GM19025 (cell line): Measurements from ENCODE around the gene EVC2.

Experiments
- ATAC-seq: cut with Tn5 transposase; IDR thresholded peaks from one replicate; pipeline ENCODE4 v1.9.1; 2021; ENCODE audit warnings: mild to moderate bottlenecking, low read depth, moderate library complexity; ENCODE audit not compliant: unreplicated experiment

The EVC2 gene

GRCh38 chr4:5712931-5713330 is 4.6 kb upstream of the EVC2 start:
- ATAC-seq, result no peak

- ATAC-seq, result no peak
Measured at GRCh38 chr4:5712517-5712916, 4.2 kb upstream of the EVC2 start.

GRCh38 chr4:5711479-5712184 is 3.3 kb upstream of the EVC2 start:
- no peak for ATAC-seq

- ATAC-seq, result no peak
Measured at GRCh38 chr4:5710961-5711478, 2.7 kb upstream of the EVC2 start, which contains the start of gene EVC. Gene EVC, plus strand, starts transcription at chr4:5711201. Its CDS starts 180 bp downstream, at chr4:5711381.

DNA sequence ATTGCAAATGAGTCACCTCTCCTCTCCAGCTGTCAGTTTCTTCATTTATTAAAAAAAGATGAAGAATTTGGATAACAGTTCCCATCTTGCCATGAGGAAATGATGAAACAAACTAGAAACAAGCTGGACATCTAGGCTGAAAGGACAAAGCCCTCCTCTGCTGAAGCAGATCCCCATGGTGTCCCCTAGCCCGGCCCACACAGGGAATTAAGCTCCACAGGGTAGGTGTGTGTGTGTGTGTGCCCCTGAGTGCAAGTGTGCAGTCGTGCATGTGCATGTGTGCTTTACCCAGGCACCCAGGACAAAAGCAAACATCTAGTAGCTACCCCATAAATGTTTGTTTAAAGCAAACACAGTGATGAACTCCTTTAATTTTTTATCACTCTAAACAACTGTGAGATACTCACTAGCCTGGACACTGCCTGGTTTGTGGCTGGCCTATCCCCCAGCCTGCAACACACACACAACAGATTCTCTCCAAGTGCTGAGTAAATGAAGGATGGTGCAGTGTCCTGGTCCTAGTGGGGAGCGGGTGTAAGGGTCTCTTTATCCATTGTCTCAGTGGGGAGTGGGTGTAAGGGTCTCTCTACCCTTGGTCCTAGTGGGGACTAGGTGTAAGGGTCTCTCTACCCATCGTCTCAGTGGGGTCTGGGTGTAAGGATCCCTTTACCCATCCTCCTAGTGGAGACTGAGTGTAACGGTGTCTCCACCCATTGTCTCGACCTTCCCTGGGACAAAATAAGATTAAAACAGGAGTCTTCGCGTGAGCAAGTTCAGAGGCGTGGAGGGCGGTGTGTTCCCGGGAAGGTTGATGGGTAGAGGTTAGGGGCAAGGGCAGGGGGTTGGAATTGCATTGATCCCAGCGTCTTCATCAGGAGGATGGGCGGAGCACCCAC is 2.0 kb upstream of the EVC2 start:
- ATAC-seq, result no peak

- no peak for ATAC-seq
Measured at GRCh38 chr4:5709207-5709575, 832 bp upstream of the EVC2 start.

DNA sequence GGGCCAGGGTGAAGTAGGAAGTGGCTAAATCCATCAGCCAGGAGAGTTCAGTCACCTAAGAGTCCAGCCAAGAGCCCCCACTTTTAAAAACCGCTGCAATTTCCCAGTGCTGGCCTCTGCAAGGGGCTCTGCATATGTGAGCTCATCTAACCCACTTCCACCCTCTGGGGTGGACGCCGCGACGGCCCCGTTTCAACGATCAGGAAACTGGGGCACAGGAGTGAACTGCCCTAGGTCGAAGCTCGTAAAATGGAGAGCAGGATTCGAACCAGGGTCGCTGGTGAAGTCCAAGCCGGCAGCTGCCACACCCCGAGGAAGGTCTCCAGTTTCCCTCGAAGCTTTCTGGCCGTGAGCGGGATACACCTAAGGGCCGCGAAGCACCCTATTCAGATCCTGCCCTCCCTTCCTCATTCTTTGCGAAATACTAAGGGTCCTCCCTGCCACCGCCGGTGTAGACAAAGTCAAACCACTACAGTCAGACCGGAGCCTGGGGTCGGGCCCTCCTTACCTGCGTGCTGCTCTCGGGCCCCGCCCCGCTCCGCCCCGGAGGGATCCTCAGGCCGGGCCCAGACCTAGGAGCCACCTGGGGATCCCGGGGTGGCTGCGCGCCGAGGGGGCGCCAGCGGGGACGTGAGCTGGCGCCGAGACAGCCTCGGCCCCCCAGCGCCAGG is 446 bp downstream of the EVC2 start:
- no peak for ATAC-seq

DNA sequence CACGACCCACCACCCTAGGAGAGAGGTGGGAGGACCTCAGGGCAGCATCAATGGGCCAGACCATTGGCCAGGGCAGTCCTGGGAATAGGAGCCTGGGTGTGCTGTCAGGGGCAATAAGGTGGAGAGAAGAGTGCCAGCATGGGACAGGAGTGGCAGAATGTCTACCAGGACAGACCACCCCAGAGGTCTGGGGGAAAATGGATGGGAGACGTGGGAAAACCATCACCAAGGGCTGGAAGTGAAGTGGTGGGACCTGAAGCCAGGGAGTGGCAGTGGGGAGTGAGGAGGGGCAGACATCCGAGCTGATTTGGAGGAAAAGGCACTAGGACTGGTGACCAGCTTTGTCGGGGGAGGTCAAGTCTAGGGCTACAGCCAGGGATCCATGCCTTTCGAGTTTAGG is 993 bp downstream of the EVC2 start:
- ATAC-seq, result no peak

DNA sequence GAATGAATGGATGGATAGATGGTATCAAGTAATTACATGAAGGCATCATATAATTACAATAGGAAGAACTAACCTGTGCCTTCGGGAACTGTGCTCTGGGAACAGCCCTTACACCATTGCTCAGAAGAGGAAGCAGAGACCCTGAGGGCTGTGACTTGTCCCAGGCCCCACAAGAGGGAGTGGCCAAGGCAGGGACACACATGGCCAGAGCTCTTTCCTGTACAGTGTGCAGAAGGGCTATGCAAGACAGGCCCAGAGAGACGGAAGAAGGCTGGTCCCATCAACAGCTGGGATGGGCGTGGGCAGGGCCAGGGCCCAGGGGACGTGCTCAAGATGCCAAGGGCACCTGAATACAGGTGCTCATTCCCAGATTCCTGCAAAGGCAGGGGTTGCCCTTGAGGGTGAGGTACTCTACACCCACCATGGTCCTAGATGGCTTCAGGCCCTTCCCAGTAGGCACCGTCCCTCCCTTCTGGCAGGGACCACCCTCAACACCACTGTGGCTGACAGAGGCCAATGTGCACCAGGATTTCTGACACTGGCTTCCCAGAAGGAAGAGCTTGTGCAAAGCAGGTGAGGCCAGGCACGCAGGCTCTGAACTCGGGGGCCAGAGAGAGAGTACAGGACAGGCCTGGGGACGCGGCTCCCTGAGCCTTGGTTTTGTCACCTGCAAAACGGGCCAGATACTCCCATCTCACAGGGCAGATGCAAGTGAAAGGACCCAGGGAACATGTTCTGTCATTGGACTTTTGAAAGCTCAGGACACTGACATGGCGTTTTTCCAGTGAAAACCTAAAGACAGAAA is 1.7 kb downstream of the EVC2 start:
- no peak for ATAC-seq

DNA sequence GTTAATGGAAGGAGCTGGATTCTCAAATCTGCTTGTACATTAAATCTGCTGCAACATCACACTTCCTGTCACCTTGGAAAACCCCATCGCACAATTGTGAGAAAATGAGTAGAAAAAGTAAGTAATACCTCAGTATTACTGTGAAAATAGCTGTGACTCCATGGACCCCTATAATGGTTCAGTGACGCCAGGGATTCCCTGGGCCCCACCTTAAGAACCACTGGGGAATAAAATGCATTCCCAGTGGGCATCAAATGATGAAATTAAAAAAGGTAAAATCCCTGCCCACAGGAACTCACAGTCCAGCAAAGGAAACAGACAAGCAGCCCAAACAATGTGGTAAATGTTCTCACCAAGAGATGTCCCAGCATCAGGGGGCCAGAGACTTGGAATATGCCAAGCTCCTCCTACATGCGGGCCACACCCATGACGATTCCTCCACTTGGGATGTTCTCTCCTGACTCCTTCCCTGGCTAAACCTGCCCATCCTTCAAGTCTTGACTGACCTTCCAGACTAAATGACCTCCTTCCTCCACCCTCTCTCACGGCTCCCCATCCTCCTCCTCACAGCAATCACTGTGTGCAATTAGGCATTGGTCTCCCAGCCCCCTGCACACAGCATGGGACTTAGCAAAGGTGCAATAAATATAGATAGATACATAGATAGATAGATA is 2.6 kb downstream of the EVC2 start:
- no peak for ATAC-seq

- no peak for ATAC-seq
Measured at GRCh38 chr4:5704276-5704675, 4.1 kb downstream of the EVC2 start.

DNA sequence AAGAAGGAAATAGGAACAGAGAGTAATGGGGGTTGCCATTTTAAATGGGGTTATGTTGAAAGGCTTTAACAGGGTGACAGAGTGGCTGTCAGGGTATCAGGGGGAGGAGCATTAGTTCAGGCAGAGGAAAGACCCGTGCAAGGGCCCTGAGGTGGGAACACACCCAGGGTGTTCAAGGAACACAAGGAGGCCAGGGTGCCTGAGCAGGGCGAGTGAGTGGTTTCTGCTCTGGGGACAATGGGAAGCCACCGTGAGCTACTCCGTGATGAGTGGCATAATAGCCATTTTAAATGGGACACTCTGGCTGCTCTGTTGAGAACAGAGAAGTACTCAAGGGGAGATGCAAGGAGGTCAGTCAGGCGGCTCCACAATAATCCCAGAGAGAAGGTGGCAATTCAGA is 4.5 kb downstream of the EVC2 start:
- no peak for ATAC-seq

GRCh38 chr4:5701971-5702370 is 6.4 kb downstream of the EVC2 start:
- ATAC-seq, result no peak

DNA sequence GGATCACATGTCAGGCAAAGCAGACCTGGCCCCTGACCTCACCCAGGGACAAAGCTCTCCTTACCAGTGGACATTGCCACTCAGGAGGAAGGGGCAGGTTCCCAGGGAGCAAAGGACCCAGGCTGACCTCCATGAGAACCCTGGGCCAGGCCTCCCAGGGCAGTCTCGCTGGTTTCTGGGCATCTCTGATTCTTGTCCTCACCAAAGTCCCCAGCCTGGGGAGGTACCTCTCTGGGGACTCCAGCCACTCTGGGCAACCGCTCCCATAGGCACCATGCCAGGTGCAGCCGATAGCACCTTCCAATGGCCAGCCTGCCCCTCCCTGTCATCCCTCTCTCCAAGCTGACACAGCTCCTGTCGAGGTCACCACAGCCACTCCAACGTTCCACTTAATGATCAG is 7.9 kb downstream of the EVC2 start:
- no peak for ATAC-seq

GRCh38 chr4:5696341-5696740 is 12.0 kb downstream of the EVC2 start:
- ATAC-seq, result no peak

DNA sequence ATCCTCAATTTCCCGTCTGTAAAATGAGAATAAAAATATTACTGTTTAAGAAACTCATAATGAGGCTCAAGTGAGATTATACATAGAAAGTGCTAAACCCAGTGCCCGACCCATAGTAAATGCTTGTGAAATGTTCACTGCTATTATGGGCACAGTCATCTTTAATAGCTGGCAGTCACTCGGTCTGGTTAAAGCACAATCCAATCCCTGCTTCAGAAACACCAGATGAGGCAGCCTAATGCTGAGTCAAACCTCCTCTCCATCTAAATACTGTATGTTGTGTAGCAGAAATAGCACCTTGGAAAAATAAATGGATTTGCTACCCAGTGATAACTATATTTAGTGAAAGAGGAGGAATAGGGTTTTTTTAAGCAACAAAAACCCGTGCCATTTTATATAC is 14.5 kb downstream of the EVC2 start:
- ATAC-seq, result no peak

DNA sequence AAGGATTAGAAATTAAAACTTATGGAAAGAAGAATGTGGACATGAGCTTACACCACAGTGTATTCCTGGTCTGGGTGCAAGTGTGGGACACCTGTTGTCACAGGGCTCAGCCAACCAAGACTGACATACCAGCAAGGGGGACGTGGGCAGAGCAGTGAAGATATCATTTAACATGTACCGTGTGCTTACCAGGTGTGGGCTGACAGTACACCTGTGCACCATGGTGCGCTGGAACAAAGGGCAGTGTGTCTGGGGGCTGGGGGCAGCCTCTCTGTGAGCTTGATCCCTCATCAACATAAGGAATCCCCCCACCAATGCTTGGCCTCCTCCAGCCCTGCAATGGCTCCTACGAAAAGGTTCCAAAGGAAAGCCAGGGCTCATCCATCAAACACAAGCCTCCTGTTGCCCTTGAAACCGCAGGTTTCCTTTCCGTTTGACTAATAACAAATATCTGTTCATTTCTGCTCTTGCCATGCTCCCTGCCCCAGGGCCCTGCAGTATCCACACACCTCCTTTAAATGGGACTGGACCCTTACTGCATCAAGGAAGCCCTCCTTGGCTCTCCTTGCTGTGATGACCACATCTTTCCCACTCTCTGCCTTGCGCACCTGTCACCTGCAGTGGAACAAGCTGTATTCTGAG is 16.7 kb downstream of the EVC2 start:
- ATAC-seq, result no peak

DNA sequence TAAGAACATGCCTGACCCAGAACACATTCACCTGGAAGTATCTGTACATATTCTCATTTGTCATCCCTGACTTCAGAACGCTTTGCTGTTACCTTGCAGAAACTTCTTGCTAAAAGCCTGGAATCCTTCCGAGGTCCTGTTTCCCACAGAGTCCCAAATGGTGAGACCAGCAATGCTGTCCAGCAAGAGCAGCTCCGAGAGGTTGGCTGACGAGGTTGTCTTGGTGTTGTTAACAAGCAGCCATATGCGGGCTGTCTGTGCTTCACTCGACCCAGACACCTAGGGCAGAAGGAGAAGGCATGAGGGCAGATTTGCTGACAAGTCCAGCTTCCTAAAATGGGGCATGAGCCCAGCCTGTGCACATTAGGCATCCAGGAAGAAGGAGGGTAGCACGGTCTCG is 19.3 kb downstream of the EVC2 start:
- ATAC-seq, result no peak

GRCh38 chr4:5686338-5686737 is 22.0 kb downstream of the EVC2 start:
- ATAC-seq, result no peak
